Measurements from ENCODE around the gene TRAPPC14. TPM values are rescaled to one million over a fixed set of nuclear protein-coding genes. Genes with fewer than 3 reads are reported as not detected.

The TRAPPC14 gene
- total and polyA plus RNA-seq, 4 donors, result 2.8 to 9.7 (median 5.2) TPM

- TF ChIP-seq, protein P1, sequence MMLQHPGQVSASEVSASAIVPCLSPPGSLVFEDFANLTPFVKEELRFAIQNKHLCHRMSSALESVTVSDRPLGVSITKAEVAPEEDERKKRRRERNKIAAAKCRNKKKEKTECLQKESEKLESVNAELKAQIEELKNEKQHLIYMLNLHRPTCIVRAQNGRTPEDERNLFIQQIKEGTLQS (IDR thresholded peaks at IDR 0.05), result no peak
- TF ChIP-seq HNF4A (conservative IDR thresholded peaks at IDR 0.05) (no peak), FOXA2 (IDR thresholded peaks at IDR 0.05) (no peak), FOXA1 (IDR thresholded peaks at IDR 0.05) (no peak), MAX (IDR thresholded peaks at IDR 0.05) (no peak), EGR1 (IDR thresholded peaks at IDR 0.05; ENCODE audit: low read depth in 2 of 2) (no peak), RAD21 (IDR thresholded peaks at IDR 0.05) (no peak), HNF4G (IDR thresholded peaks at IDR 0.05) (no peak), GABPA (IDR thresholded peaks at IDR 0.05 in 1 of 2, conservative IDR thresholded peaks at IDR 0.05 in 1 of 2) (no peak), NR2F2 (IDR thresholded peaks at IDR 0.05) (no peak)
- no peaks in the 10 kb centered on the region for H3K9me3 ChIP-seq (ENCODE audit: control insufficient read depth in 4 of 4, low read length in 3 of 4)
- peaks cover 0 to 12% (median 7%) of the 10 kb centered on the region in 4 donors for H3K4me1 ChIP-seq (ENCODE audit: control insufficient read depth in 4 of 4, insufficient read depth in 4 of 4, low read length in 3 of 4)
- peaks cover 0 to 3% (median 2%) of the 10 kb centered on the region in 4 donors for H3K27me3 ChIP-seq (ENCODE audit: control insufficient read depth in 4 of 4, insufficient read depth in 4 of 4, low read length in 3 of 4)
- no peak overlapping the region for H3K4me3 ChIP-seq (ENCODE audit: low read depth in 1 of 3, low read length in 3 of 3)
- H3K9ac ChIP-seq (ENCODE audit: low read depth in 1 of 2, low read length in 2 of 2), result no peak overlapping the region
- DNase-seq (ENCODE audit: low spot score), result no peak
- no peak overlapping the region for H3K27ac ChIP-seq (ENCODE audit: low read depth in 1 of 2, low read length in 2 of 2)
- WGBS, result 89% methylated on average over 11 of the region's 11 CpGs
- no peaks in the 10 kb centered on the region for H3K36me3 ChIP-seq (ENCODE audit: control insufficient read depth in 4 of 4, insufficient read depth in 3 of 4, low read depth in 1 of 4, low read length in 3 of 4)
Observed at GRCh38 chr7:100173806-100174495, 15.4 kb upstream of the TRAPPC14 start.

- peaks cover 0 to 11% (median 4%) of the 10 kb centered on the region in 4 donors for H3K4me1 ChIP-seq (ENCODE audit: control insufficient read depth in 4 of 4, insufficient read depth in 4 of 4, low read length in 3 of 4)
- H3K36me3 ChIP-seq (ENCODE audit: control insufficient read depth in 4 of 4, insufficient read depth in 3 of 4, low read depth in 1 of 4, low read length in 3 of 4), result no peaks in the 10 kb centered on the region
- peak overlapping the region in 1 of 3 donors; percentile 44 for H3K4me3 ChIP-seq (ENCODE audit: low read depth in 1 of 3, low read length in 3 of 3)
- H3K27me3 ChIP-seq (ENCODE audit: control insufficient read depth in 4 of 4, insufficient read depth in 4 of 4, low read length in 3 of 4), result peaks cover 0 to 8% (median 2%) of the 10 kb centered on the region in 4 donors
- WGBS, result 31% methylated on average over 22 of the region's 22 CpGs
- TF ChIP-seq HNF4G (IDR thresholded peaks at IDR 0.05), result no peak
- TF ChIP-seq, protein P2, sequence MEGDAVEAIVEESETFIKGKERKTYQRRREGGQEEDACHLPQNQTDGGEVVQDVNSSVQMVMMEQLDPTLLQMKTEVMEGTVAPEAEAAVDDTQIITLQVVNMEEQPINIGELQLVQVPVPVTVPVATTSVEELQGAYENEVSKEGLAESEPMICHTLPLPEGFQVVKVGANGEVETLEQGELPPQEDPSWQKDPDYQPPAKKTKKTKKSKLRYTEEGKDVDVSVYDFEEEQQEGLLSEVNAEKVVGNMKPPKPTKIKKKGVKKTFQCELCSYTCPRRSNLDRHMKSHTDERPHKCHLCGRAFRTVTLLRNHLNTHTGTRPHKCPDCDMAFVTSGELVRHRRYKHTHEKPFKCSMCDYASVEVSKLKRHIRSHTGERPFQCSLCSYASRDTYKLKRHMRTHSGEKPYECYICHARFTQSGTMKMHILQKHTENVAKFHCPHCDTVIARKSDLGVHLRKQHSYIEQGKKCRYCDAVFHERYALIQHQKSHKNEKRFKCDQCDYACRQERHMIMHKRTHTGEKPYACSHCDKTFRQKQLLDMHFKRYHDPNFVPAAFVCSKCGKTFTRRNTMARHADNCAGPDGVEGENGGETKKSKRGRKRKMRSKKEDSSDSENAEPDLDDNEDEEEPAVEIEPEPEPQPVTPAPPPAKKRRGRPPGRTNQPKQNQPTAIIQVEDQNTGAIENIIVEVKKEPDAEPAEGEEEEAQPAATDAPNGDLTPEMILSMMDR (IDR thresholded peaks at IDR 0.05; ENCODE audit: low read depth, low read length, missing input control), result no peak
- TF ChIP-seq REST (IDR thresholded peaks at IDR 0.05), result no peak
- no peak for TF ChIP-seq NR2F2 (IDR thresholded peaks at IDR 0.05)
- TF ChIP-seq TAF1 (conservative IDR thresholded peaks at IDR 0.05), result no peak
- no peak for TF ChIP-seq HNF4A (conservative IDR thresholded peaks at IDR 0.05)
- TF ChIP-seq, protein P1 (IDR thresholded peaks at IDR 0.05), result no peak
- no peak for TF ChIP-seq MAX (IDR thresholded peaks at IDR 0.05)
- no peak for TF ChIP-seq SP1 (IDR thresholded peaks at IDR 0.05)
- no peak for TF ChIP-seq FOXA2 (IDR thresholded peaks at IDR 0.05)
- no peak for TF ChIP-seq ZBTB33 (IDR thresholded peaks at IDR 0.05)
- no peak for TF ChIP-seq RXRA (IDR thresholded peaks at IDR 0.05)
- no peak for TF ChIP-seq RAD21 (IDR thresholded peaks at IDR 0.05)
- TF ChIP-seq YY1 (IDR thresholded peaks at IDR 0.05), result no peak
- no peak for TF ChIP-seq GABPA (IDR thresholded peaks at IDR 0.05 in 1 of 2, conservative IDR thresholded peaks at IDR 0.05 in 1 of 2)
- no peak for TF ChIP-seq FOXA1 (IDR thresholded peaks at IDR 0.05)
- no peak for TF ChIP-seq JUND (IDR thresholded peaks at IDR 0.05)
- TF ChIP-seq EGR1 (IDR thresholded peaks at IDR 0.05; ENCODE audit: low read depth in 2 of 2), result no peak
- DNase-seq (ENCODE audit: low spot score), result no peak
- H3K9ac ChIP-seq (ENCODE audit: low read depth in 1 of 2, low read length in 2 of 2), result no peak overlapping the region
- no peaks in the 10 kb centered on the region for H3K9me3 ChIP-seq (ENCODE audit: control insufficient read depth in 4 of 4, low read length in 3 of 4)
- no peak overlapping the region for H3K27ac ChIP-seq (ENCODE audit: low read depth in 1 of 2, low read length in 2 of 2)
Observed at GRCh38 chr7:100171840-100172239, 13.3 kb upstream of the TRAPPC14 start.

Measured in liver (tissue), 9 donors.